ENCODE data around the gene LAMA1.
A peak's percentile ranks its signal among the peaks of the same experiment; 100 is the strongest.
"Not testable (repeated sequence)": the region's sequence is repeated elsewhere in the genome, so short reads cannot be mapped to it uniquely, and the experiment has no call there.

LAMA1 gene

DNA sequence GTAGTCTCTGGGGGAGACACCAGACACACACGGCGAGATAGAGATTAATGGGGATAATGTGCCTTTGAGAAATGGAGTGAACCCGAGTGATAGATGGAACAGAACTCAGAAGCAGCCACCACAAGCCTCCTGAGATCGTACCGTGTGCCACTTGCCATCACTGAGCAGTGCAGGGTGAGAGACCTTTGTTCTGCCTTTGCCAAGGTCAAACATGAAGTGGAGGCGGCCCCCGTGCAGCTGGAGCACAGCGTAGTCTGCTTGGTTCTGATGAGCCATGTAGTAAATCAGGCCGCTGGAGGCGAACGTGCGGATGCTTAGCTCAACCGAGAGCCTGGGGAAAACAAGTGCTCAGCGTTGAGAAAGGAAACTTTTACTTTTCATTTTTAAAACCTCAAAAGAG lies 167.0 kb downstream of the LAMA1 start:
- DNase-seq (ENCODE audit: low read depth, low spot score) = no peak

DNA sequence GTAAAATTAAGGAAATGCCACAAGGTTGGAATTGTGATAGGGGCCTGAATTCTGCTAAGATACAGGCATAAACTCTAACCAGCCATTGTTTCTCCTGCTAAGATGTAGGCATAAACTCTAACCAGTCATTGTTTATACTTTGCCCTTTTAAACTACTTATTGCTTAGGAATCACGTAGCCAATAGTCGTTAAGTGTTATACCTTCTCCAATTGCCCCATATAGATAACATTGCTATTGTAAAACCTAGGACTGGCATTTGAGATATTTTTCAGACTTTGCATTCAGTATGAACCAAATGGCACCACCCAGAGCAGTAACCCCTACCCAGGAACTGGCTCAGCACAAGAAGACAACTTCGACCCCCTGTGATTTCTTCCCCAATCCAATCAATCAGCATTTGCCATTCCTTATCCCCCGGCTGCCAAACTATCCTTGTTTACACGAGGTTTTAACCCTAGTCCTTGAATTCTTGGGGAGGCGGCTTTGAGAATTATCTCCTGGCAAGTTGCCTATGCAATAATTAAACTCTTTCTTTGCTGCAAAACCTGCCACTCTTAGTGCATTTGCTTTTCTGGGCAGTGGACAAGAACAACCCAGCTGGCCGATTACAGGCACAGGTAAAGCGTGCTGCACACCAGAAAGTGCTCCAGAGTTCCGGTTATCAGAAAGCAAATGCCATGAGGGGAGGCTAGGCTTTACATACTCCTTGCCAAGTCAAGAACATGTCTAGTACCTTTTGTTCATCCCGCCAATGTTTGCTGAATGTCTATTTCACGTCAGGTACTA lies 167.6 kb downstream of the LAMA1 start:
- DNase-seq (ENCODE audit: low read depth, low spot score) = no peak

- DNase-seq (ENCODE audit: low read depth, low spot score) = no peak
These were observed 169.1 kb downstream of the LAMA1 start for GRCh38 chr18:6948281-6949055.

- DNase-seq (ENCODE audit: low read depth, low spot score) = no peak
These were observed 170.1 kb downstream of the LAMA1 start for GRCh38 chr18:6947338-6948030.

GRCh38 chr18:6943143-6943542 lies 174.5 kb downstream of the LAMA1 start:
- no peak for DNase-seq (ENCODE audit: low read depth, low spot score)

DNA sequence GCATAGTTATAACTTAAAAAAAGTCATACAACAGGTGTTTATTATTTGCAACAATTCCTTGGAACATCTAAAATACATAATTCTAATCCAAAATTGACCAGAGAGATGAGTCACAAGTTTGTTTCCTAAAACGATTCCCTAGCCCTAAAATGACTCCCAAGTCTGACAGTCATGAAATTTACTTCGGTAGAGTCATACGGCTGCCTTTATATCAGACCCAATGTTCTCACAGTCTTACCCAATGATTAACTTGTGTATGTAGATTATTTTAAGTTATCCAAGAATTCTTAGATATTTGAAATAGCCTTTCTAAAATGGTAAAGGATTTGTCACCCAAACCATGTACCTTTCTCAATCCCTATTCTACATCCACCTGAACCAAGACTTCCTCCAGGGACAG lies 174.9 kb downstream of the LAMA1 start:
- no peak for DNase-seq (ENCODE audit: low read depth, low spot score)

DNA sequence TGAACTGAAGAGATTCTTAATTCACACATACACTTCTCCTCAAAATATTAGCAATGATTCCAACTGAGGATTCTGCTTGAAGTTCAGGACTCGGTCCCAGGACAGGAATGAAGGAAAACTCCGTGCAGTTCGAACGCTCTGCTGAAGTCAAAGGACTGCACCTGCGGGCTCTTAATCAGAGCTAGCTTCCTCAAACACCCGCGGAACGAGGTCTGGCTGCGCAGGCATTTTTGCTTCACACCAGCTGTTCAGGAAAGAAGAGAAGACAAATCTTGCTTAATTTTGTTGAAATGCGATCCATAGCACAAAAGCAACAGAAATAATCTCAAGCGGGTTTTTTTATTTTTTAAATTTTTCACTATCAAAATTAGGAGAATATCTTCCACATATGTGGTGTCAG lies 175.6 kb downstream of the LAMA1 start:
- DNase-seq (ENCODE audit: low read depth, low spot score) = no peak

DNA sequence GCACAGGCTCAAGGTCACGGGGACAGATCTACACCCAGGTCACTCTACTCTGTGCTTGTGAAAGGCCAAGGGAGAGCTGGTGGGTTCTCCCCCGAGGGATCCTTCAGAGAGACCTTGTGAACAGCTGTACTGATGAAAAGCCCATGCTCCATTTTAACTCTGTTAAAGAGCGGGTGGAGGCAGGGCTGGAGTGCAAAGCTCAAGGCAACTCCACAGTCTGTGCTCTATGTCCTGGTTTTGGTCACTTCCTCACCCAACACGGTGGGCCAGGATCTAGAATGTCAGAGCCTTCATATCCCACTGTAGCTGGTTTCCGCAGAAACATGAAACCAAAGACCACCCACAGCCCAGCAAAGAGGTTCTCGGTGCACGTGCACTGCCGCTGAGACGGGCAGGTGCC lies 177.1 kb downstream of the LAMA1 start:
- DNase-seq (ENCODE audit: low read depth, low spot score) = no peak

GRCh38 chr18:6939972-6940371 lies 177.6 kb downstream of the LAMA1 start:
- no peak for DNase-seq (ENCODE audit: low read depth, low spot score)

DNA sequence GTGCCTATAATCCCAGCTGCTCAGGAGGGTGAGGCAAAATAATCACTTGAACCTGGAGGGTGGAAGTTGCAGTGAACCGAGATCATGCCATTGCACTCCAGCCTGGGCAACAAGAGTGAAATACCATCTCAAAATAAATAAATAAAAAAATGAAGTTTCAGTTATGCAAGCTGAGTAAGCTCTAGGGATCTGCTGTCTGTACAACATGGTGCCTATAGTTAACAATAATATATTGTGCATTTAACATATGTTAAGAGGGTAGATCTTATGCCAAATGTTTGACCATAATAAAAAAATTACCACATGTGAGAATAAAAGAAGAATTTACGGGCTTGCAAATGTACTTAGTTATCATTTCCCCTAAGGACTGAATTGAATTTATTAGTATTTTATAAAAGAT lies 179.2 kb downstream of the LAMA1 start:
- not testable (repeated sequence) for DNase-seq (ENCODE audit: low read depth, low spot score)

DNA sequence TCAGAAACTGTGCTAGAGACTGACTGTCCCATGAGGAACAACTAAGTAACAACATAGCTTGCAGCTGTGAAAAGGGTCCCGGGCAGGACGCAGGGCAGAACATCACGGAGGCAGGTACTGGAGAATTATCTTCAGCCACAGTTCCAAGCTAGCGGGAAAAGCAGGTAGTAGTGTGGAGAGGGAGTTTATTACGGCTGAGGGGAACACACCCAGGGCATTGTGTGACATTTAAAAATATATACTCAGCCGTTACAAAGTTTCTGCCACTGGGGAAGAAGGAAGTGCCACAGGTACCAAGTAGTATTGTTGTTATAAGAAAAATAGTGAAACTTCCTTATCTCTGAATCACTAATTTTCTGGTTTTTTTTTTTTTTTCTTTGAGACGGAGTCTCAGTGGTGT lies 179.6 kb downstream of the LAMA1 start:
- no peak for DNase-seq (ENCODE audit: low read depth, low spot score)

DNA sequence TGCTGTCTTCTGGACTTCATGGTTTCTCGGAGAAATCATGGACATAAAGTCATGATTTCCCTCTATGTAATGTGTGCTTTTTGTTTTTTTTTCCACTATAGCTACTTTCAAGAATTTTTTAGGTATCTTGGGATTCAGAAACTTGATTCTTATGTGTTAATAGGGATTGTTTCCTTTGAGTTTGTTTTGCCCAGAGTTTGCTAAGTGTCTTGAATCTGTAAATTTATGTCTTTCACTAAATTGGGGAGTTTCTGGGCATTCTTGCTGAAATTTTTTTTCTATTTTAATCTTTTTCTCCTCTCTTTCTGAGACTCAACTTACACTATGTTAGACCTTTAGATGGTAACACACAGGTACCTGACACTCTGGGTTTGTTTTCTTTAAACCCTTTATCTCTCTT lies 182.7 kb downstream of the LAMA1 start:
- DNase-seq (ENCODE audit: low read depth, low spot score) = no peak

DNA sequence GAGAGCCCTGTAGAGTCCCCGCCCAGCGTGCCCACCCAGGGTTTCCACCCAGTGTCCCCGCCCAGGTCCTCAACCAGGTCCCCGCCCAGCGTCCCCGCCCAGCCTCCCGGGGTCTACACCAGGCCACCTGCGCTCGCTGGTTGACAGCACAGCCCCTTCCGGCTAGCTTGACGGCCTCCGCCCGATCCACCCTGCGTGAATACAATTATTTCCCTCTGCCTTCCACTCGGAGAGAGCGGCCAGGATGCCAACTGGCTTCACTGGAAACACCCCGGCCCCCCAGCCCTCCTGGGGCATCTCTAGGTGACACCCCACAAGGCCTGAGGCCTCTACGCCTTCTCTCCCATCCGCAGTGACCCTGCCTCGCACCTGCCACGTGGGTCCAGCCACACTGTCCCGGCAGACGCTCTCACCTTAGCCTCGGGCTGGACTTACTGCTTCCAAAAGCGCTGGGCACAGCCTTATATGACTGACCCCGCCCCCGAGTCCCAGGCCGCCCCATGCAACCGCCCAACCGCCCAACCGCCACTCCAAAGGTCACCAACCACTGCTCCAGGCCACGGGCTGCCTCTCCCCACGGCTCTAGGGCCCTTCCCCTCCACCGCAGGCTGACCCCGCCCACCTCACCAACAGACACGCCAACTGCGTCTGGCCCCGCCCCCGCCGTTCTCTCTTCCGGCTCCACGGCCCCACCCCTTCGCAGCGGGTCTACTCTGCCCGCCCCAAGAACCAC lies 188.1 kb downstream of the LAMA1 start:
- no peak for DNase-seq (ENCODE audit: low read depth, low spot score)

DNA sequence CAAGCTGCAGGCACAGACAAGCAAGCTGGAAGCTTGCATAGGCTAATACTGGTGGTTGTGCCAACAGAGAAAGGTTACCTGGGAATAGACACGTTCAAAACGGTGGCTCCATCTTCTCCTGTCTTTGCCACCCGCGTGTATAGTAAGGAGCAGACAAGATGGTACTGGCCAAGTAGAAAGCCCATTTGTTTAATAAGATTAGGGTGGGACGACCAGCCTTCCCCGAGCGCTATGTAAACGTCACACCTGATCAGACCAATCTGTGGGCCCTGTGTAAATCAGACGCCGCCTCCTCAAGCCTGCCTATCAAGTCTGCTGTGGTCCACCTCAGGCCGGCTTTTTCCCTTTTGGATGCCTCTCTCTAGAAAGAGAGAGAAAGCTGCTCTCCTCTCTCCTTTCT lies 189.2 kb downstream of the LAMA1 start:
- DNase-seq (ENCODE audit: low read depth, low spot score) = no peak

DNA sequence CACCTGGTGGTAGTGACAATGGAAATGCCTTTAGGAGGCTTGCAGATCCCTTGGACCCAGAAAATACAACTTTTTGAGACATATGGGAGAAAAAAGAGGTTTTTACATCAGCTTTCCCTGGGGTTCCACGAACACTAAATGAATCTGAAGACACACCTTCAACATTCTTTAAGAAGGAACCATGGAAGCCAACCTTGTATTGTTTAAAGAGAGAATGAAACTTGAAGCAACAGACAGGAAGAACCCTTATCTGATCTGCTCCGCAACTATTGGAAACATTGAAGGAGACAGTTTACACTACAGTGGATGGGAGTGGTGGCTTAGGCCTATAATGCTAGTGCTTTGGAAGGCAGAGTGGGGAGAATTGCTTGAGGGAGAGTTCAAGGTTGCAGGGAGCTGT lies 190.4 kb downstream of the LAMA1 start:
- no peak for DNase-seq (ENCODE audit: low read depth, low spot score)

- no peak for DNase-seq (ENCODE audit: low read depth, low spot score)
These were observed 194.4 kb downstream of the LAMA1 start for GRCh38 chr18:6923220-6923619.

- DNase-seq (ENCODE audit: low read depth, low spot score) = no peak
These were observed 196.0 kb downstream of the LAMA1 start for GRCh38 chr18:6921571-6921970.

DNA sequence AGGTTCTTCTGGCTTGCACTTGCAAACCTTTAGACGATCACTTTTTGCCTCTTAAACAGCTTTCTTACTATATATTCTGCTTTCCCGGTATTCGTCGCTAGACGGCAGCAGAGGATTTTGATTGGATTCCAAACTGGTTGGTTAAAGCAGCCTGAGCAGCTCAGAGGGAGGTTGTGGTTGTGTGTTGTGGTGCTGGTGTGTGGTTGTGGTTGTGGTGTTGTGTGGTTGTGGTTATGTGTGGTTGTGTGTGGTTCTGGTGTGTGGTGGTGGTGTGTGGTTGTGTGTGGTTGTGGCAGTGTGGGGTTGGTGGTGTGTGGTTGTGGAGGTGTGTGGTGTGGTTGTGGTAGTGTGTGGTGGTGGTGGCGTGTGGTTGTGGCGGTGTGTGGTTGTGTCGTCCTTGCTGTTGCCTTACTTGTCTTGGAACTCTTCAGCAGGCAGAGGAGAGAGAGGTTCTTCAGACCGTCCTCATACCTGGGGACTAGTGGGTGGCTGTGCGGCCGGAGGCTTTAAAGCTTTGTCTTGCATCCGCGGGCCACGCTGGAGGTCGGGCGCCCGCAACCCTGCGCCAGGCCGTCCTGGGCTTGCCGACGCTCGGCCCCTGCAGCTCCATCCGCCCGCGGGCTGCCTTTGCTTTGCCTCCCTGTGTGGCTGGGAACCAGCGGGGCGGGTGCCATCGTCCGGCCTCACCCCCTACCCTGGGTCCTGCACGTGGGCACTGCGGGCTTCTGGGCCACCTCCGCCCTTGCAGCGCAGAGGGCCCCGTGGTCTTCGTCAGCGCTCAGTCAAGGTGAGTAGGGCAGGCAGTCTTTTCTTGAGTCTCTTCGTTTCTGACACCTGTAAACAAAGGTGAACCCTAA lies 197.3 kb downstream of the LAMA1 start:
- DNase-seq (ENCODE audit: low read depth, low spot score) = peak; percentile 79

GRCh38 chr18:6917072-6917471 lies 200.5 kb downstream of the LAMA1 start:
- DNase-seq (ENCODE audit: low read depth, low spot score) = no peak

DNA sequence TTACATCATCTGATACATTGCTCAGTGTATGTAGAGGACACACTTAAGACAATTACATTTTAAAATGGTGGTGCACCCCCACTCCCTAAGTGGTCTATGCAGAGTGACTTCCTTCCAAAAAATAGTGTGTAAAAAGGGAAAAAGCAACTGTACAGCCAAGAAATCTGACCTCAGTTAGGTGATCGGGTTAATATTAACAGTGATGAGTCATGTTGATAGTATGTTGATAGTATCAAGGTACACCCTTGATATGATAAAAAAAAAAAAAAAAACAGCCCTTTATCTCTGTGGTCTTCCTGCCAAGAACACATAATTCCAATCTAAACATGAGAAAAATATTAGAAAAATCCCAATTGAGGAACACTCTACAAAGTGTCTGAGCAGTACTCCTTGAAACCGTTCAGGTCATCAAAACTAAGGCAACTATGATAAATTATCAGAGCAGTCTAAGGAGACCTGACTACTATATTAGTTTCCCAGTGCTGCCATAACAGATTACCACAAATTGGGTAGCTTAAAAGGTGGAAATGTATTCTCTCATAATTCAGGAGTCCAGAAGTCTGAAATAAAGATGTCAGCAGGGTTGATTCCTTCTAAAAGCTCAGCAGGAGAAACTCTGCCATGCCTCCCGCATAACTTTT lies 216.2 kb downstream of the LAMA1 start:
- DNase-seq (ENCODE audit: low read depth, low spot score) = no peak

Data from astrocyte of the hippocampus (primary cell).